Heart left ventricle (tissue), 16 donors: ENCODE measurements around the gene NLE1. TPM values are rescaled to one million over a fixed set of nuclear protein-coding genes. Genes with fewer than 3 reads are reported as not detected.

Source experiments
- ATAC-seq, 4 donors: fragments of 200-7000 bp; cut with Tn5 transposase; one replicate each; pipeline ENCODE4 v1.9.1; 2020 to 2022; ENCODE audit warnings: moderate library complexity in 4 of 4, mild to moderate bottlenecking in 3 of 4, moderate number of reproducible peaks in 1 of 4
- DNase-seq, 5 donors: peaks; one replicate each; pipeline ENCODE4 v3.0.0-alpha.2; 2020
- H3K27ac ChIP-seq, 12 donors: fragments of 200-600 bp; sonication (generic) in 4 of 12; one replicate each; pipeline versions ENCODE4 v1.5.0 to v1.8.0; 2016 to 2022; ENCODE audit warnings: mild to moderate bottlenecking in 2 of 12
- H3K27me3 ChIP-seq, 9 donors: fragments of 200-600 bp; sonication (generic) in 2 of 9; one replicate each; pipeline versions ENCODE4 v1.5.1 to v1.8.0; 2016 to 2022; ENCODE audit warnings: mild to moderate bottlenecking in 3 of 9
- H3K36me3 ChIP-seq, 9 donors: fragments of 200-600 bp; sonication (generic) in 2 of 9; one replicate each; pipeline versions ENCODE4 v1.5.0 to v1.8.0; 2018 to 2022; ENCODE audit warnings: mild to moderate bottlenecking in 2 of 9
- H3K4me1 ChIP-seq, 12 donors: fragments of 200-600 bp; sonication (generic) in 4 of 12; one replicate each; pipeline versions ENCODE4 v1.5.0 to v1.8.0; 2016 to 2022; ENCODE audit warnings: mild to moderate bottlenecking in 3 of 12
- H3K4me3 ChIP-seq, 12 donors: fragments of 200-600 bp; sonication (generic) in 4 of 12; one replicate each; pipeline versions ENCODE4 v1.5.0 to v1.8.0; 2017 to 2022; ENCODE audit warnings: mild to moderate bottlenecking in 9 of 12, moderate library complexity in 4 of 12
- H3K9me3 ChIP-seq, 12 donors: fragments of 200-600 bp; sonication (generic) in 4 of 12; one replicate each; pipeline versions ENCODE4 v1.5.0 to v1.8.0; 2016 to 2022; ENCODE audit warnings: mild to moderate bottlenecking in 1 of 12
- POLR2A ChIP-seq, 2 donors: fragments of 450-650 bp; IDR thresholded peaks; one replicate each; pipeline ENCODE4 v1.6.1; 2017; ENCODE audit warnings: antibody characterized with exemption in 2 of 2, mild to moderate bottlenecking in 2 of 2, moderate library complexity in 2 of 2
- WGBS, 4 donors: extraction: QIAGEN DNeasy Blood & Tissue Kit in 2 of 4; methylation state at CpG; one replicate each; pipeline versions ENCODE4 v1.1.5 to v1.1.7; 2013 to 2018; 5-methylcytosine and 5-hydroxymethylcytosine counted together
- intact Hi-C, 10 donors: fragments of 100-400 bp; cut with DNase I; formaldehyde crosslinking; loops; one replicate each; pipeline versions ENCODE4 v1.11.1 to v1.14.2; 2022
- polyA plus RNA-seq, 2 donors: library from polyadenylated mRNA; stranded (reverse); fragments of 200-250 nt; gene quantifications; one replicate each; pipeline ENCODE4 v1.2.3, GENCODE V29; 2013
- total RNA-seq, 9 donors: library from RNA; depleted of rRNA in 2 of 9; stranded (reverse); fragments of >200 nt in 2 of 9; fragmentation: NEBNext Ultra II Directional in 3 of 9; extraction: Animal tissue kit (Norgen Biotek cat#: 25700) in 3 of 9; gene quantifications; one replicate each; pipeline versions ENCODE4 v1.1.0 to v1.2.4, GENCODE V29; 2016 to 2023
- TF ChIP-seq, protein P1 (sequence below), 12 donors: fragments of 200-600 bp; sonication (generic) in 4 of 12; IDR thresholded peaks; one replicate each; pipeline versions ENCODE4 v1.5.0 to v1.8.0; 2018 to 2022; ENCODE audit warnings: antibody characterized with exemption in 12 of 12, mild to moderate bottlenecking in 5 of 12
- donor health status: ischemic (EF 13 %, LVEDD 7.1; RV severe dilation, severe dysfunction).
- donor health status: healthy with polysubstance abuse.
- donor health status: DM: no; HTN: yes; CAD: no.
- donor health status: DM: no; HTN: no; CAD: no.
- donor health status: ischemic (EF 25% LVEDD 6.9; RV normal size, moderate dysfunction).
- donor health status: ischemic (EF 25% LVEDD 5.7; RV mildly dilated, moderate dysfunction).
- donor health status: healthy.
- donor health status: DM: yes; HTN: yes; CAD: no.
- donor health status: ischemic (EF 35%, LVEDD 5.7; RV mildly dilated, moderate dysfunction).
- donor health status: nonischemic (EF 11% LVEDD 7.7; RV severe dilation, severe dysfunction).
- donor health status: DM: yes; HTN: yes; CAD: no.
- donor health status: PGD.
- donor health status: ischemic (EF 29% LVEDD 5.4; RV normal size, mild dysfunction).
- donor health status: nonischemic (EF 23%, LVEDD 6.1; RV moderate dilation, normal function).

The NLE1 gene
- total and polyA plus RNA-seq, 11 donors, result 1.8 to 8.5 (median 4.2) TPM

GRCh38 chr17:35127751-35128514 lies 14.2 kb downstream of the NLE1 start:
- WGBS, 4 donors, result 51 to 65% (median 56%) methylated on average over 11 of the region's 11 CpGs
- no peak for TF ChIP-seq POLR2A (IDR thresholded peaks at IDR 0.05)
- TF ChIP-seq, protein P1, sequence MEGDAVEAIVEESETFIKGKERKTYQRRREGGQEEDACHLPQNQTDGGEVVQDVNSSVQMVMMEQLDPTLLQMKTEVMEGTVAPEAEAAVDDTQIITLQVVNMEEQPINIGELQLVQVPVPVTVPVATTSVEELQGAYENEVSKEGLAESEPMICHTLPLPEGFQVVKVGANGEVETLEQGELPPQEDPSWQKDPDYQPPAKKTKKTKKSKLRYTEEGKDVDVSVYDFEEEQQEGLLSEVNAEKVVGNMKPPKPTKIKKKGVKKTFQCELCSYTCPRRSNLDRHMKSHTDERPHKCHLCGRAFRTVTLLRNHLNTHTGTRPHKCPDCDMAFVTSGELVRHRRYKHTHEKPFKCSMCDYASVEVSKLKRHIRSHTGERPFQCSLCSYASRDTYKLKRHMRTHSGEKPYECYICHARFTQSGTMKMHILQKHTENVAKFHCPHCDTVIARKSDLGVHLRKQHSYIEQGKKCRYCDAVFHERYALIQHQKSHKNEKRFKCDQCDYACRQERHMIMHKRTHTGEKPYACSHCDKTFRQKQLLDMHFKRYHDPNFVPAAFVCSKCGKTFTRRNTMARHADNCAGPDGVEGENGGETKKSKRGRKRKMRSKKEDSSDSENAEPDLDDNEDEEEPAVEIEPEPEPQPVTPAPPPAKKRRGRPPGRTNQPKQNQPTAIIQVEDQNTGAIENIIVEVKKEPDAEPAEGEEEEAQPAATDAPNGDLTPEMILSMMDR (IDR thresholded peaks at IDR 0.05), result no peak
- Histone ChIP-seq H3K27ac (peak overlapping the region in 1 of 12 donors; percentile 37), H3K9me3 (no peaks in the 10 kb centered on the region), H3K4me1 (peaks cover 0 to 12% (median 0%) of the 10 kb centered on the region in 12 donors), H3K27me3 (no peaks in the 10 kb centered on the region), H3K36me3 (peaks cover 0 to 25% (median 18%) of the 10 kb centered on the region in 9 donors), H3K4me3 (no peak overlapping the region)
- ATAC-seq (peak; percentile 53 to 84 (median 80)), DNase-seq (peak in 4 of 5 donors; percentile 29 to 70 (median 46))
- intact Hi-C loops, result loop anchor here in 1 of 10 donors (10.0 kb wide), 1 partner anchor 703 kb away; no protein-coding TSS in a partner anchor

GRCh38 chr17:35121315-35121714 lies 20.8 kb downstream of the NLE1 start, which contains the start of gene FNDC8:
FNDC8 (plus strand) TSS chr17:35121615; CDS start chr17:35121694, 79 bp downstream.
- Histone ChIP-seq H3K27me3 (no peaks in the 10 kb centered on the region), H3K9me3 (no peaks in the 10 kb centered on the region), H3K36me3 (no peaks in the 10 kb centered on the region), H3K27ac (no peak within 1 kb of the TSS), H3K4me3 (no peak within 1 kb of the TSS), H3K4me1 (peaks cover 0 to 20% (median 10%) of the 10 kb centered on the region in 12 donors)
- intact Hi-C loops, result loop anchor here in 4 of 10 donors (2.0 to 10.0 kb wide), 6 partner anchors 124 to 701 kb away; no protein-coding TSS in a partner anchor
- no peak for DNase-seq
- 90 to 97% (median 96%) methylated on average over 3 of the region's 3 CpGs for WGBS, 4 donors
- no peak for TF ChIP-seq POLR2A (IDR thresholded peaks at IDR 0.05)
- TF ChIP-seq, protein P1 (IDR thresholded peaks at IDR 0.05), result no peak
- ATAC-seq, result no peak

DNA sequence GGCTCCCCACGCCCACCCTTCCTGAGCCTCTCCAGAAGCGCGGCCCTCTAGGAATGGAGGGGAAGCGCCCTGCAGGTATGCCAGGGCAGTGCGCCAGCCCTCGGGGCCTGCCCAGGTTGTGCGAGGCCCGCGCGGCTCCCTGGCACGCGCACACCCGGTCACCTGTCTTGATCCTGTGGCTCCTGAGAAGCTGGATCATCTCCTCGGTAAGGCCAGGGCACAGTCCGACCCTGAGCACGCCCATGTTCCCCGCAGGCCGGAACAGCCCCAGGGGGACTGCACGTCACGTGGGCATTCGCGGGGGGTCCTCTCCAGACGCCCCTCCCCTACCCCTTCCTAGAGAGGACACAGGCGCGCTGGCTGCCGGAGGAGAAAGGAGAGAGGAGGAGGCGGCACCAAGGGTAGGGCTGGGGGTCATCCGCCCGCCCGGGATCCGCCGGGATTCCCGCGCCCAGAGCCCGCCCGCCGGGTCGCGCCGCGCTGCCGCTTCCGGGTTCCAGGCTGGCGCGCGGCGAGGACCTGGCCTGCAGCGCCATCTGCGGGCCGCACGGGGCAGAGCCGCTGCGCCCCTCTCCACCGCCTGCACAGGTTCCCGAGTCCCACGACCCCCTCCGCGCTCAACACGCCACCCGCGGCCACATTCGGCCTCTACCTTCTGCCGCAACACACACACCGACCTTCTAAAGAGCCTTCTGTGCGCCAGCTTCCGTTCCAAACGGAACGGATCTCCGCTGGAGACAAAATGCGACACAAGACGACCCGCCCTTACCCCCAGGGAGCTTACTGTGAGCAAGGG lies 22.5 kb downstream of the NLE1 start, which contains the start of gene RAD51D:
RAD51D (minus strand) TSS at position 491 of the 796 bp plus-strand sequence; CDS start at position 244, 247 bp downstream.
- 1 to 2% (median 1%) methylated on average over 47 to 72 of the region's 72 CpGs for WGBS, 4 donors
- H3K9me3 ChIP-seq, result no peaks in the 10 kb centered on the region
- peak; percentile 62 to 98 (median 95) for ATAC-seq
- peak within 1 kb of the TSS; percentile 51 to 99 (median 90) for H3K4me3 ChIP-seq
- intact Hi-C loops, result loop anchor here (1.0 to 10.0 kb wide), 18 partner anchors 31 to 702 kb away; no protein-coding TSS in a partner anchor
- H3K4me1 ChIP-seq, result peaks cover 0 to 20% (median 10%) of the 10 kb centered on the region in 12 donors
- H3K27ac ChIP-seq, result peak within 1 kb of the TSS in 11 of 12 donors; percentile 8 to 86 (median 75)
- DNase-seq, result peak; percentile 67 to 88 (median 73)
- TF ChIP-seq, protein P1 (IDR thresholded peaks at IDR 0.05), result peak; percentile 67 to 98 (median 94)
- peak in 1 of 2 donors; percentile 39 for TF ChIP-seq POLR2A (IDR thresholded peaks at IDR 0.05)
- no peaks in the 10 kb centered on the region for H3K36me3 ChIP-seq
- H3K27me3 ChIP-seq, result no peaks in the 10 kb centered on the region
